Epithelial cell of proximal tubule (primary cell): ENCODE measurements around the gene CDKL1. TPM values are rescaled to one million over a fixed set of nuclear protein-coding genes. Genes with fewer than 3 reads are reported as not detected.

ENCODE experiments used
- DNase-seq: peaks from one replicate; pipeline ENCODE4 v3.0.0-alpha.2; 2011; ENCODE audit warnings: low read depth
- H3K4me3 ChIP-seq: 2 replicates; pipeline ENCODE4 v1.5.1; 2011; ENCODE audit warnings: low read depth, mild to moderate bottlenecking, low read length
- CTCF ChIP-seq: conservative IDR thresholded peaks from 2 replicates; pipeline ENCODE4 v1.5.1; 2012; ENCODE audit warnings: low read depth, mild to moderate bottlenecking, low read length
- total RNA-seq: library from RNA; depleted of rRNA; stranded (reverse); fragments of >200 nt; gene quantifications from 2 replicates; pipeline ENCODE4 v1.2.3, GENCODE V29; 2015

Gene CDKL1
- total RNA-seq, 1 donor from 2014 or later, result 47.4 TPM

- TF ChIP-seq CTCF, result no peak
- no peak for DNase-seq
- H3K4me3 ChIP-seq, result no peak overlapping the region
Observed at GRCh38 chr14:50335989-50336824, 60.5 kb downstream of the CDKL1 start.

GRCh38 chr14:50335389-50335788, 61.3 kb downstream of the CDKL1 start:
- no peak overlapping the region for H3K4me3 ChIP-seq
- TF ChIP-seq CTCF, result no peak
- no peak for DNase-seq

GRCh38 chr14:50334211-50334610, 62.5 kb downstream of the CDKL1 start:
- H3K4me3 ChIP-seq, result no peak overlapping the region
- no peak for DNase-seq
- no peak for TF ChIP-seq CTCF

DNA sequence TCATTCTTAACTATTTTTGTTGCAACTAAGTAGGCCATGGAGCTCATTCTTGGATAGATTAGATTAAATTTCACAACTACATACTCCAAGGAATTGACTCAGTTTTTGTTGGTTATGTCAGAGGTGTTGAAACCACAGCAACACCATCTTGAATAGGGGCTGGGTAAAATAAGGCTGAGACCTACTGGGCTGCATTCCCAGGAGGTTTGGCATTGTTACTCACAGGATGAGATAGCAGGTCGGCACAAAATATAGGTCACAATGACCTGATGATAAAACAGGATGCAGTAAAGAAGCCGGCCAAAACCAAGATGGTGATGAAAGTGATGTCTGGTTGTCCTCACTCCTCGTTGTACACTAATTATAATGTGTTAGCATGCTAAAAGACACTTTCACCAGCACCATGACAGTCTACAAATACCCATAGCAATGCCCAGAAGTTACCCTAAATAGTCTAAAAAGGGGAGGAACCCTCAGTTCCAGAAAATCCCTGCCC, 63.6 kb downstream of the CDKL1 start:
- no peak for DNase-seq
- no peak for TF ChIP-seq CTCF
- no peak overlapping the region for H3K4me3 ChIP-seq

DNA sequence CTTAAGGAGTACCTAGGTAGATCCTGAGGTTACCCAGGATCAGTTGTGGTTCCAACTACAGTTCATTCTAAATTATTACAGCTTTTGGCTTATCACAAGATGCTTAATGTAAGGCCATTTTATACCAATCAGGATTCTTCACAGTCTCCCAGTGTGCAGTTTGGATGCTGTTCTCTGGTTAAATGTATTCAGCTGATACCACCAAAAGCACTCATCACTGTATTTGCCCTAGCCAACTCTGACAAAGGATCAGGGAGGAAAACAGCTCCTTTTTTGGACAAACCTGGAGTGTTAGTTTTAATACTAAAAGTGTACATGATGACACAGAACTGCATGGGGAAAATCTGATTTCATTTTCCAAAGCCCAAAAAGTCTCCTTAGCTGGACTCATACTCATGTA, 65.1 kb downstream of the CDKL1 start:
- TF ChIP-seq CTCF, result no peak
- H3K4me3 ChIP-seq, result no peak overlapping the region
- DNase-seq, result no peak

DNA sequence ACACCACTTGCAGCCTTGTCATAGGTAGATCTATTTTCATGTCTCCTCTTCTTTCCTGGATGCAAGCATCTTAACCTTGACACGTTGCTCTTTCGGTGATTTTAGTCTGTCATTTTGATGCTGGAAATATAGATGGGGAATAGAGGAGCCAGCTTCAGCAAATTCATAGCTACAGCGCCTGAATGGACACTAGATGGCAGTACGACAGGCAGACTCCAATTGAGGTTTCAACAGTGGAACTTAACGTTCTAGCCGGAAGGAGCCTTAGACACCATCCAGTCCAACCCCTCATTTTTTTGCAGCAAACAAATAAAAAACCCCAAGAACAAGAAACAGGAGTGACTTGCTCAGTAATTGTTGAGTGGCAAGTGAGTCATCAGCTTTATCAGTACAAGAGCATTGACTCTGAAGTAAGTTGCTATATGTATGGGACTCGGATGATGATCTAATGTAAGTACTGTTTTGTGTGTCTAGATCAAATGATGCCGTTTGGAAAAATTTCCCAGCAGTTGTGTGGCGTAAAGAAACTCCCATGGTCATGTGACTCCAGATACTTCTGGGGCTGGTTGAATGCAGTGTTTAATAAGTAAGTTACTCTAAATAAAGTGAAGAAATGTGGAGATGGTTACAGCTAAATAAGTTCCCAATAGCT, 75.5 kb downstream of the CDKL1 start:
- TF ChIP-seq CTCF, result peak; percentile 97
- peak overlapping the region; percentile 10 for H3K4me3 ChIP-seq
- DNase-seq, result peak; percentile 78
